HCT116 (cell line): ENCODE measurements around the gene CACNA1C. TPM values are rescaled to one million over a fixed set of nuclear protein-coding genes. Genes with fewer than 3 reads are reported as not detected.

ENCODE experiments used
- ATAC-seq: fragments of 200-7000 bp; cut with Tn5 transposase; 2 replicates; pipeline ENCODE4 v1.9.1; 2020; ENCODE audit warnings: mild to moderate bottlenecking, moderate library complexity
- BruUV-seq: library from RNA; stranded (reverse); fragments of 400-500 nt; replicated peaks from 2 replicates; lab custom pipeline; 2021; lab: Mats Ljungman, UMichigan
- CTCF ChIA-PET: fragments of 300-600 bp; sonication (Branson Sonifier 250); formaldehyde crosslinking; loops from one replicate; lab custom pipeline; 2021; ENCODE audit warnings: antibody characterized with exemption; lab: Charles Lee
- POLR2A ChIA-PET: fragments of 300-600, 350-600 bp; sonication (Branson Sonifier 250); formaldehyde crosslinking; loops from one replicate; lab custom pipeline; 2021; ENCODE audit warnings: antibody characterized with exemption; lab: Charles Lee
- RAD21 ChIA-PET, 2 experiments: fragments of 300-600 bp; sonication (Branson Sonifier 250); formaldehyde crosslinking; loops; one replicate each; lab custom pipeline; 2023; ENCODE audit warnings: low total read pairs in 2 of 2; ENCODE audit not compliant: uncharacterized antibody in 2 of 2, unreplicated experiment in 2 of 2, low non-redundant PET in 1 of 2; lab: Charles Lee
- DNase-seq: peaks from one replicate; pipeline ENCODE4 v3.0.0-alpha.2; 2010; ENCODE audit warnings: low read depth, low spot score
- H2AFZ ChIP-seq: fragments of 200-600 bp; shearing (Covaris generic), sonication (generic); 2 replicates; pipeline ENCODE4 v1.6.1; 2017; ENCODE audit warnings: low read depth, mixed run types, mixed read lengths, antibody characterized with exemption, low read length; ENCODE audit not compliant: poor library complexity, severe bottlenecking
- H3K27ac ChIP-seq: 2 replicates; pipeline ENCODE4 v1.5.1; 2012; ENCODE audit warnings: low read depth, low read length
- H3K27me3 ChIP-seq: fragments of 200-600 bp; sonication (generic); 2 replicates; pipeline ENCODE4 v1.6.1; 2016; ENCODE audit warnings: mixed run types, low read length, mixed read lengths; ENCODE audit not compliant: insufficient read depth
- H3K36me3 ChIP-seq, 2 experiments: fragments of 200-500 bp in 1 of 2; fragments of 200-600 bp in 1 of 2; sonication (Bioruptor generic) in 1 of 2; sonication (generic) in 1 of 2; 2 replicates each; pipeline versions ENCODE4 v1.5.1 to v1.6.1; 2014 to 2016; ENCODE audit warnings: low read length in 2 of 2, inconsistent platforms in 1 of 2, mixed read lengths in 1 of 2, mixed run types in 1 of 2; ENCODE audit not compliant: insufficient read depth in 2 of 2, control insufficient read depth in 1 of 2
- H3K4me1 ChIP-seq, 2 experiments: fragments of 200-600 bp in 1 of 2; sonication (generic) in 1 of 2; 2 replicates each; pipeline versions ENCODE4 v1.5.1 to v1.6.1; 2012 to 2017; ENCODE audit warnings: low read length in 2 of 2, inconsistent platforms in 1 of 2, mild to moderate bottlenecking in 1 of 2, mixed read lengths in 1 of 2, mixed run types in 1 of 2, moderate library complexity in 1 of 2; ENCODE audit not compliant: insufficient read depth in 2 of 2, control insufficient read depth in 1 of 2
- H3K4me2 ChIP-seq: fragments of 200-600 bp; sonication (generic); 2 replicates; pipeline ENCODE4 v1.6.1; 2017; ENCODE audit warnings: mixed run types, low read length, mixed read lengths
- H3K4me3 ChIP-seq, 2 experiments: fragments of 200-600 bp in 1 of 2; sonication (generic) in 1 of 2; replicated peaks in 1 of 2; 2 replicates each; pipeline ENCODE4 v1.5.1; 2011 to 2016; ENCODE audit warnings: low read length in 2 of 2, control low read depth in 1 of 2, low read depth in 1 of 2, mild to moderate bottlenecking in 1 of 2, mixed read lengths in 1 of 2, mixed run types in 1 of 2
- H3K79me2 ChIP-seq: fragments of 200-600 bp; sonication (generic); 2 replicates; pipeline ENCODE4 v1.6.1; 2017; ENCODE audit warnings: mild to moderate bottlenecking, mixed run types, low read length, moderate library complexity, mixed read lengths; ENCODE audit not compliant: insufficient read depth
- H3K9ac ChIP-seq: fragments of 200-600 bp; sonication (generic); 2 replicates; pipeline ENCODE4 v1.6.1; 2016; ENCODE audit warnings: low read length, mixed read lengths
- H3K9me2 ChIP-seq: fragments of 200-600 bp; sonication (generic), shearing (Covaris generic); 2 replicates; pipeline ENCODE4 v1.6.1; 2017; ENCODE audit warnings: mixed run types, mild to moderate bottlenecking, moderate library complexity; ENCODE audit not compliant: insufficient read depth
- H3K9me3 ChIP-seq, 2 experiments: fragments of 200-500 bp in 1 of 2; fragments of 200-600 bp in 1 of 2; sonication (Bioruptor generic) in 1 of 2; sonication (generic) in 1 of 2; 2 replicates each; pipeline ENCODE4 v1.6.1; 2014 to 2017; ENCODE audit warnings: low read length in 2 of 2, mixed read lengths in 2 of 2, inconsistent platforms in 1 of 2, low read depth in 1 of 2, mild to moderate bottlenecking in 1 of 2, mixed run types in 1 of 2, moderate library complexity in 1 of 2; ENCODE audit not compliant: control insufficient read depth in 1 of 2, insufficient read depth in 1 of 2
- H4K20me1 ChIP-seq: fragments of 200-600 bp; sonication (generic), shearing (Covaris generic); 2 replicates; pipeline ENCODE4 v1.6.1; 2017; ENCODE audit warnings: mixed run types, mild to moderate bottlenecking, moderate library complexity; ENCODE audit not compliant: insufficient read depth
- CBX3 ChIP-seq: IDR thresholded peaks from 2 replicates; pipeline ENCODE4 v1.6.1; 2012; ENCODE audit warnings: low read depth
- EGR1 ChIP-seq: IDR thresholded peaks from 2 replicates; pipeline ENCODE4 v1.6.1; 2012; ENCODE audit warnings: low read depth
- EZH2phosphoT487 ChIP-seq: fragments of 200-600 bp; IDR thresholded peaks from 2 replicates; pipeline ENCODE4 v1.6.1; 2018; ENCODE audit warnings: antibody characterized with exemption, borderline replicate concordance
- RAD21 ChIP-seq: IDR thresholded peaks from 2 replicates; pipeline ENCODE4 v1.6.1; 2012; ENCODE audit warnings: low read depth, mild to moderate bottlenecking
- SIN3A ChIP-seq: IDR thresholded peaks from 2 replicates; pipeline ENCODE4 v1.6.1; 2012; ENCODE audit warnings: low read depth
- TCF7L2 ChIP-seq: IDR thresholded peaks from 2 replicates; pipeline ENCODE4 v1.7.0; 2011; ENCODE audit warnings: borderline replicate concordance, inconsistent platforms; ENCODE audit not compliant: insufficient read depth, insufficient read length; ENCODE audit errors: extremely low read depth
- ZNF274 ChIP-seq: fragments of 200-500 bp; sonication (Bioruptor generic); IDR thresholded peaks from 2 replicates; pipeline ENCODE4 v1.6.1; 2014; ENCODE audit warnings: mild to moderate bottlenecking, low read depth, low read length, inconsistent platforms
- intact Hi-C: fragments of 100-400 bp; cut with micrococcal nuclease; formaldehyde crosslinking; loops from 2 replicates; pipeline ENCODE4 v1.10.0; 2022
- total RNA-seq: library from RNA; stranded (reverse); gene quantifications from one replicate; pipeline ENCODE4 v1.2.1, GENCODE V29; 2021; ENCODE audit not compliant: unreplicated experiment
- TF ChIP-seq, protein P1 (sequence below): IDR thresholded peaks from 2 replicates; pipeline ENCODE4 v1.6.1; 2012; ENCODE audit warnings: low read depth
- TF ChIP-seq, protein P2 (sequence below): IDR thresholded peaks from 2 replicates; pipeline ENCODE4 v1.6.1; 2012
- TF ChIP-seq, protein P3 (sequence below), 3 experiments: fragments of 200-600 bp in 1 of 3; sonication (generic) in 1 of 3; IDR thresholded peaks in 2 of 3; conservative IDR thresholded peaks in 1 of 3; 2 replicates each; pipeline ENCODE4 v1.5.1; 2012 to 2017; ENCODE audit warnings: low read depth in 2 of 3, low read length in 2 of 3, antibody characterized with exemption in 1 of 3, borderline replicate concordance in 1 of 3, control low read depth in 1 of 3, mild to moderate bottlenecking in 1 of 3, mixed read lengths in 1 of 3, mixed run types in 1 of 3, moderate library complexity in 1 of 3; ENCODE audit not compliant: insufficient read depth in 1 of 3

CACNA1C gene
- total RNA-seq, 1 experiment from 2014 or later, result 0.05 TPM

DNA sequence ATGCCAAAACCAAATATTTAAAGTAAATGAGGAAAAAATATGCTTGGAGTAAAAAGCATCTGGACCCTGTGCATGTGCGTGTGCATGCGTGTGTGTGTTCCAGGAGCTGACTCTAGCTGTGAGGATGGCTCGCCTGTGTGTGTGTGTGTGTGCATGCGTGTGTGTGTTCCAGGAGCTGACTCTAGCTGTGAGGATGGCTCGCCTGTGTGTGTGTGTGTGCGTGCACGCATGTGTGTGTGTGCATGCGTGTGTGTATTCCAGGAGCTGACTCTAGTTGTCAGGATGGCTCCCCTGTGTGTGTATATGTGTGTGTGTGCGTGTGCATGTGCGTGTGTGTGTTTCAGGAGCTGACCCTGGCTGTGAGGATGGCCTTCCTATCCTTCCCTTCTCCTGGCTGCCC is 357.7 kb downstream of the CACNA1C start:
- ATAC-seq, result no peak
- no peaks in the 10 kb centered on the region for H4K20me1 ChIP-seq
- CTCF ChIA-PET, result no interaction called here

More for the DNA sequence above, 357.7 kb downstream of the CACNA1C start:
- Histone ChIP-seq H3K79me2 (no peaks in the 10 kb centered on the region), H3K36me3 (no peaks in the 10 kb centered on the region), H3K27me3 (peaks cover 36% of the 10 kb centered on the region), H3K4me3 (no peak overlapping the region), H3K4me2 (no peak overlapping the region), H3K27ac (no peak overlapping the region), H3K9me3 (no peaks in the 10 kb centered on the region), H3K9me2 (no peaks in the 10 kb centered on the region), H3K9ac (no peak overlapping the region), H3K4me1 (no peaks in the 10 kb centered on the region), H2AFZ (no peak overlapping the region)
- intact Hi-C loops, result no loop called here
- TF ChIP-seq CBX3 (no peak), TCF7L2 (no peak), SIN3A (no peak), EZH2phosphoT487 (no peak), ZNF274 (no peak), EGR1 (no peak), RAD21 (no peak)
- TF ChIP-seq, protein P1, sequence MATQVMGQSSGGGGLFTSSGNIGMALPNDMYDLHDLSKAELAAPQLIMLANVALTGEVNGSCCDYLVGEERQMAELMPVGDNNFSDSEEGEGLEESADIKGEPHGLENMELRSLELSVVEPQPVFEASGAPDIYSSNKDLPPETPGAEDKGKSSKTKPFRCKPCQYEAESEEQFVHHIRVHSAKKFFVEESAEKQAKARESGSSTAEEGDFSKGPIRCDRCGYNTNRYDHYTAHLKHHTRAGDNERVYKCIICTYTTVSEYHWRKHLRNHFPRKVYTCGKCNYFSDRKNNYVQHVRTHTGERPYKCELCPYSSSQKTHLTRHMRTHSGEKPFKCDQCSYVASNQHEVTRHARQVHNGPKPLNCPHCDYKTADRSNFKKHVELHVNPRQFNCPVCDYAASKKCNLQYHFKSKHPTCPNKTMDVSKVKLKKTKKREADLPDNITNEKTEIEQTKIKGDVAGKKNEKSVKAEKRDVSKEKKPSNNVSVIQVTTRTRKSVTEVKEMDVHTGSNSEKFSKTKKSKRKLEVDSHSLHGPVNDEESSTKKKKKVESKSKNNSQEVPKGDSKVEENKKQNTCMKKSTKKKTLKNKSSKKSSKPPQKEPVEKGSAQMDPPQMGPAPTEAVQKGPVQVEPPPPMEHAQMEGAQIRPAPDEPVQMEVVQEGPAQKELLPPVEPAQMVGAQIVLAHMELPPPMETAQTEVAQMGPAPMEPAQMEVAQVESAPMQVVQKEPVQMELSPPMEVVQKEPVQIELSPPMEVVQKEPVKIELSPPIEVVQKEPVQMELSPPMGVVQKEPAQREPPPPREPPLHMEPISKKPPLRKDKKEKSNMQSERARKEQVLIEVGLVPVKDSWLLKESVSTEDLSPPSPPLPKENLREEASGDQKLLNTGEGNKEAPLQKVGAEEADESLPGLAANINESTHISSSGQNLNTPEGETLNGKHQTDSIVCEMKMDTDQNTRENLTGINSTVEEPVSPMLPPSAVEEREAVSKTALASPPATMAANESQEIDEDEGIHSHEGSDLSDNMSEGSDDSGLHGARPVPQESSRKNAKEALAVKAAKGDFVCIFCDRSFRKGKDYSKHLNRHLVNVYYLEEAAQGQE, result no peak
- TF ChIP-seq, protein P2, sequence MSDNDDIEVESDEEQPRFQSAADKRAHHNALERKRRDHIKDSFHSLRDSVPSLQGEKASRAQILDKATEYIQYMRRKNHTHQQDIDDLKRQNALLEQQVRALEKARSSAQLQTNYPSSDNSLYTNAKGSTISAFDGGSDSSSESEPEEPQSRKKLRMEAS, result no peak
- TF ChIP-seq, protein P3, sequence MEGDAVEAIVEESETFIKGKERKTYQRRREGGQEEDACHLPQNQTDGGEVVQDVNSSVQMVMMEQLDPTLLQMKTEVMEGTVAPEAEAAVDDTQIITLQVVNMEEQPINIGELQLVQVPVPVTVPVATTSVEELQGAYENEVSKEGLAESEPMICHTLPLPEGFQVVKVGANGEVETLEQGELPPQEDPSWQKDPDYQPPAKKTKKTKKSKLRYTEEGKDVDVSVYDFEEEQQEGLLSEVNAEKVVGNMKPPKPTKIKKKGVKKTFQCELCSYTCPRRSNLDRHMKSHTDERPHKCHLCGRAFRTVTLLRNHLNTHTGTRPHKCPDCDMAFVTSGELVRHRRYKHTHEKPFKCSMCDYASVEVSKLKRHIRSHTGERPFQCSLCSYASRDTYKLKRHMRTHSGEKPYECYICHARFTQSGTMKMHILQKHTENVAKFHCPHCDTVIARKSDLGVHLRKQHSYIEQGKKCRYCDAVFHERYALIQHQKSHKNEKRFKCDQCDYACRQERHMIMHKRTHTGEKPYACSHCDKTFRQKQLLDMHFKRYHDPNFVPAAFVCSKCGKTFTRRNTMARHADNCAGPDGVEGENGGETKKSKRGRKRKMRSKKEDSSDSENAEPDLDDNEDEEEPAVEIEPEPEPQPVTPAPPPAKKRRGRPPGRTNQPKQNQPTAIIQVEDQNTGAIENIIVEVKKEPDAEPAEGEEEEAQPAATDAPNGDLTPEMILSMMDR (IDR thresholded peaks at IDR 0.05 in 2 of 3, conservative IDR thresholded peaks at IDR 0.05 in 1 of 3; ENCODE audit: borderline replicate concordance in 1 of 3, insufficient read depth in 1 of 3, low read depth in 2 of 3, low read length in 2 of 3), result no peak
- no peak for DNase-seq
- POLR2A ChIA-PET, result no interaction called here
- no TSS peak for BruUV-seq
- RAD21 ChIA-PET, result no interaction called here
